Measurements from ENCODE around the gene SEMA3E.

Gene SEMA3E

GRCh38 chr7:83640731-83641537 lies 8.0 kb downstream of the SEMA3E start:
- Histone ChIP-seq H3K9ac (ENCODE audit: low read length) (no peak overlapping the region), H3K27me3 (replicated peaks; ENCODE audit: control insufficient read depth, insufficient read depth, low read length) (no peaks in the 10 kb centered on the region), H3K4me1 (ENCODE audit: control insufficient read depth, insufficient read depth, low read length) (peaks cover 10% of the 10 kb centered on the region), H3K9me3 (ENCODE audit: control insufficient read depth, low read length) (no peaks in the 10 kb centered on the region), H3K4me3 (ENCODE audit: low read length) (no peak overlapping the region), H3K36me3 (ENCODE audit: control insufficient read depth, insufficient read depth, low read length, severe bottlenecking) (no peaks in the 10 kb centered on the region)
- DNase-seq (ENCODE audit: low read depth) = no peak

DNA sequence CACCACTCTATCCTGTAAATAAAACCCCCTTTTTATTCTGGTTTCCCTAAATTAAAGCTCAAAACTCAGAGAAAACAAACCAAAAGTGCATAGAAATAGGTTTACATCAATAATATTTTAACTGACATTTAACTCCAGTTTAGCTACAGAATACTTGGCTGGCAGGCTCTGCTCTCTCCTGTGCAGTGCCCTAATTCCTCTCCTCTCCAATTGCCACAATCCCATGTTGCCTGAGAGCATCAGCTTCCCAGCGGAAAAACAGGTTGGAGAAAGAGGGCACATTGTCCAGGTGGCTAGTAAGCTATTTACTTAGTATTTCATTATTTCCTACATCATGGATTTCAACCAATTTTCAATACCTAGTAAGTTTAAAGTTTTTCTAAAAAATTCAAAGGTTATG lies 8.7 kb downstream of the SEMA3E start:
- no peaks in the 10 kb centered on the region for H3K27me3 ChIP-seq (replicated peaks; ENCODE audit: control insufficient read depth, insufficient read depth, low read length)
- peaks cover 10% of the 10 kb centered on the region for H3K4me1 ChIP-seq (ENCODE audit: control insufficient read depth, insufficient read depth, low read length)
- DNase-seq (ENCODE audit: low read depth) = no peak
- no peak overlapping the region for H3K9ac ChIP-seq (ENCODE audit: low read length)
- H3K36me3 ChIP-seq (ENCODE audit: control insufficient read depth, insufficient read depth, low read length, severe bottlenecking) = no peaks in the 10 kb centered on the region
- H3K4me3 ChIP-seq (ENCODE audit: low read length) = no peak overlapping the region
- no peaks in the 10 kb centered on the region for H3K9me3 ChIP-seq (ENCODE audit: control insufficient read depth, low read length)

DNA sequence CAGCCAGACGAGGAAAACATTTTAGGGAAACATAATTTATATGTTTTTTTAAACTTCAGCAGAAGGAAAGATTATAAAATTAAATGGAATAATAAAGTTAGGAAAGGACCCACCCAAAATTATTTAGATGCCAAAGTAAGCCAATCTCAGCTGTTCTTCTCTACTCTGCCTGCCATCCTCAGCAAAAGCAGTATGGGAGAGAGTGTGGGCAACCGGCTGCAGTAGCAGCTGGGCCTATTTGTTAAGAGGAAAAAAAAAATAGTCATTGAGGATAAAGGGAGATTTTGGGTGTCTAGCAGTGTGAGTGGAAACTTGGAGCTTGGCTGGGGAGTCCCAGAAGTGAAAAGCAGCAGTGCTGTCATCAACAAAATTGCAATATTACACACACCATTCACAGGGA lies 15.4 kb downstream of the SEMA3E start:
- no peaks in the 10 kb centered on the region for H3K4me1 ChIP-seq (ENCODE audit: control insufficient read depth, insufficient read depth, low read length)
- no peaks in the 10 kb centered on the region for H3K36me3 ChIP-seq (ENCODE audit: control insufficient read depth, insufficient read depth, low read length, severe bottlenecking)
- H3K4me3 ChIP-seq (ENCODE audit: low read length) = no peak overlapping the region
- DNase-seq (ENCODE audit: low read depth) = no peak
- H3K27me3 ChIP-seq (replicated peaks; ENCODE audit: control insufficient read depth, insufficient read depth, low read length) = no peaks in the 10 kb centered on the region
- H3K9me3 ChIP-seq (ENCODE audit: control insufficient read depth, low read length) = no peaks in the 10 kb centered on the region
- no peak overlapping the region for H3K9ac ChIP-seq (ENCODE audit: low read length)

DNA sequence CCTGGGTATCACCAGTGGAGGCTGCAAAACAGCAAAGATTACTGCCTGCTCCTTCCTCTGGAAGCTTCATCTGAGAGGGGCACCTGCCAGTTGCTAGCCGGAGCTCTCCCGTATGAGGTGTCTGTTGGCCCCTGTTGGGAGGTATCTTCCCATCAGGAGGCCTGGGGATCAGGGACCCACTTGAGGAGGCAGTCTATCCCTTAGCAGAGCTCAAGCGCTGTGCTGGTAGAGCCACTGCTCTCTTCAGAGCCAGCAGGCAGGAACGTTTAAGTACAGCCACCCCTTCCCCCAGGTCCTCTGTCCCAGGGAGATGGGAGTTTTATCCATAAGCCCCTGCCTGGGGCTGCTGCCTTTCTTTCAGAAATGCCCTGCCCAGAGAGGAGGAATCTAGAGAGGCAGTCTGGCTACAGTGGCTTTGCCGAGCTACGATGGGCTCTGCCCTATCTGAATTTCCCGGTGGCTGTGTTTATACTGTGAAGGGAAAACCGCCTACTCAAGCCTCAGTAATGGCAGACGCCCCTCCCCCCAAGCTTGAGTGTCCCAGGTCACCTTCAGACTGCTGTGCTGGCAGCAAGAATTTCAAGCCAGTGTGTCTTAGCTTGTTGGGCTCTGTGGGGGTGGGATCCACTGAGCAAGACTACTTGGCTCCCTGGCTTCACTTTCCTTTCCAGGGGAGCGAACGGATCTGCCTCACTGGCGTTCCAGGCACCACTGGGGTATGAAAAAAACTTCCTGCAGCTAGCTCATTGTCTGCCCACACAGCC lies 19.6 kb downstream of the SEMA3E start:
- H3K36me3 ChIP-seq (ENCODE audit: control insufficient read depth, insufficient read depth, low read length, severe bottlenecking) = no peaks in the 10 kb centered on the region
- no peak overlapping the region for H3K4me3 ChIP-seq (ENCODE audit: low read length)
- H3K9me3 ChIP-seq (ENCODE audit: control insufficient read depth, low read length) = no peaks in the 10 kb centered on the region
- H3K27me3 ChIP-seq (replicated peaks; ENCODE audit: control insufficient read depth, insufficient read depth, low read length) = no peaks in the 10 kb centered on the region
- H3K9ac ChIP-seq (ENCODE audit: low read length) = no peak overlapping the region
- H3K4me1 ChIP-seq (ENCODE audit: control insufficient read depth, insufficient read depth, low read length) = no peaks in the 10 kb centered on the region
- no peak for DNase-seq (ENCODE audit: low read depth)

GRCh38 chr7:83617858-83618257 lies 31.1 kb downstream of the SEMA3E start:
- Histone ChIP-seq H3K9ac (ENCODE audit: low read length) (no peak overlapping the region), H3K9me3 (ENCODE audit: control insufficient read depth, low read length) (no peaks in the 10 kb centered on the region), H3K27me3 (replicated peaks; ENCODE audit: control insufficient read depth, insufficient read depth, low read length) (no peaks in the 10 kb centered on the region), H3K4me1 (ENCODE audit: control insufficient read depth, insufficient read depth, low read length) (peaks cover 5% of the 10 kb centered on the region), H3K4me3 (ENCODE audit: low read length) (no peak overlapping the region), H3K36me3 (ENCODE audit: control insufficient read depth, insufficient read depth, low read length, severe bottlenecking) (no peaks in the 10 kb centered on the region)
- no peak for DNase-seq (ENCODE audit: low read depth)

DNA sequence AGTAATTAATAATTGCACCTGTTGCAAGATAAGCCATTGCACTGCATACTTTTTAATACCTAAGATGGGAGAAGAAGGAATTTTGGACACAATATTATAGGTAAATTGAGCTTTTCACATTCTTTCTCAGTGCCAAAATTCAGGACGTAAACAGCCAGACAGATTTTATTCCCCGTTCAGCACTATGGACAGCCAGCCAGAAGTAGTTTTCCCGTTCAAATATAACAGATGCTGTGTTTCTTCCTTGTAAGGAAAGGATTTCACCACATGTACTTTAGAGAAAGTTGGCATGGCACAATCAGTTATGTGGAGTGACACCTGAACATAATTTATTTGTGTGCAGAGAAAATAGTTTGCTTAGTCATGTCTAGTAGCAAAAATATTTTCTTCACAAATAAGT lies 34.8 kb downstream of the SEMA3E start:
- Histone ChIP-seq H3K36me3 (ENCODE audit: control insufficient read depth, insufficient read depth, low read length, severe bottlenecking) (no peaks in the 10 kb centered on the region), H3K4me3 (ENCODE audit: low read length) (no peak overlapping the region), H3K9ac (ENCODE audit: low read length) (no peak overlapping the region), H3K9me3 (ENCODE audit: control insufficient read depth, low read length) (no peaks in the 10 kb centered on the region), H3K27me3 (replicated peaks; ENCODE audit: control insufficient read depth, insufficient read depth, low read length) (no peaks in the 10 kb centered on the region), H3K4me1 (ENCODE audit: control insufficient read depth, insufficient read depth, low read length) (peaks cover 8% of the 10 kb centered on the region)
- no peak for DNase-seq (ENCODE audit: low read depth)

DNA sequence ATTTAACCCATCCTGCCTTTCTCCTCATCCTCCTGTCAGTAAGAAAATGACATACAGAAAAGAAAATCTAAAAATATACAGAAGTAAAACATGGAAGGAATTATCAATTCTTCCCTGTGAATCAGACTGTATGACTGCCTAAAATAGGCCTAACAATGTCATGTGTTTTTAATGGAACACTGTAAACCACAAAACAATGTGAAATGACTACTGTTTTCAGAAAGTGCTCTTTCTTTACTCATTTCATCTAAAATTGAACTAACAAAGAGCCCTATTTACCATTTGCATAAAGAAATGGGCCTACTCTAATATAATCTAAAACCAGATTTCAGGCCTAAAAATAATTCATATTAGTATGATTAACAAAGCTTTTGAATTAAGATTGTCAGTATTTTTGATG lies 35.7 kb downstream of the SEMA3E start:
- no peak overlapping the region for H3K9ac ChIP-seq (ENCODE audit: low read length)
- H3K4me1 ChIP-seq (ENCODE audit: control insufficient read depth, insufficient read depth, low read length) = peaks cover 8% of the 10 kb centered on the region
- no peak overlapping the region for H3K4me3 ChIP-seq (ENCODE audit: low read length)
- H3K9me3 ChIP-seq (ENCODE audit: control insufficient read depth, low read length) = no peaks in the 10 kb centered on the region
- H3K27me3 ChIP-seq (replicated peaks; ENCODE audit: control insufficient read depth, insufficient read depth, low read length) = no peaks in the 10 kb centered on the region
- no peaks in the 10 kb centered on the region for H3K36me3 ChIP-seq (ENCODE audit: control insufficient read depth, insufficient read depth, low read length, severe bottlenecking)
- DNase-seq (ENCODE audit: low read depth) = peak; percentile 26

GRCh38 chr7:83611776-83612175 lies 37.2 kb downstream of the SEMA3E start:
- no peak overlapping the region for H3K9ac ChIP-seq (ENCODE audit: low read length)
- H3K4me3 ChIP-seq (ENCODE audit: low read length) = no peak overlapping the region
- no peaks in the 10 kb centered on the region for H3K9me3 ChIP-seq (ENCODE audit: control insufficient read depth, low read length)
- DNase-seq (ENCODE audit: low read depth) = no peak
- peaks cover 8% of the 10 kb centered on the region for H3K4me1 ChIP-seq (ENCODE audit: control insufficient read depth, insufficient read depth, low read length)
- no peaks in the 10 kb centered on the region for H3K27me3 ChIP-seq (replicated peaks; ENCODE audit: control insufficient read depth, insufficient read depth, low read length)
- H3K36me3 ChIP-seq (ENCODE audit: control insufficient read depth, insufficient read depth, low read length, severe bottlenecking) = no peaks in the 10 kb centered on the region

- Histone ChIP-seq H3K36me3 (ENCODE audit: control insufficient read depth, insufficient read depth, low read length, severe bottlenecking) (no peaks in the 10 kb centered on the region), H3K4me1 (ENCODE audit: control insufficient read depth, insufficient read depth, low read length) (peaks cover 8% of the 10 kb centered on the region), H3K27me3 (replicated peaks; ENCODE audit: control insufficient read depth, insufficient read depth, low read length) (no peaks in the 10 kb centered on the region), H3K9me3 (ENCODE audit: control insufficient read depth, low read length) (no peaks in the 10 kb centered on the region), H3K9ac (ENCODE audit: low read length) (no peak overlapping the region), H3K4me3 (ENCODE audit: low read length) (no peak overlapping the region)
- no peak for DNase-seq (ENCODE audit: low read depth)
Measured at GRCh38 chr7:83610649-83611304, 38.2 kb downstream of the SEMA3E start.

- Histone ChIP-seq H3K4me3 (ENCODE audit: low read length) (no peak overlapping the region), H3K27me3 (replicated peaks; ENCODE audit: control insufficient read depth, insufficient read depth, low read length) (no peaks in the 10 kb centered on the region), H3K9me3 (ENCODE audit: control insufficient read depth, low read length) (no peaks in the 10 kb centered on the region), H3K9ac (ENCODE audit: low read length) (no peak overlapping the region), H3K36me3 (ENCODE audit: control insufficient read depth, insufficient read depth, low read length, severe bottlenecking) (no peaks in the 10 kb centered on the region), H3K4me1 (ENCODE audit: control insufficient read depth, insufficient read depth, low read length) (peaks cover 8% of the 10 kb centered on the region)
- DNase-seq (ENCODE audit: low read depth) = peak; percentile 16
Measured at GRCh38 chr7:83608716-83609115, 40.2 kb downstream of the SEMA3E start.

- no peaks in the 10 kb centered on the region for H3K9me3 ChIP-seq (ENCODE audit: control insufficient read depth, low read length)
- DNase-seq (ENCODE audit: low read depth) = peak; percentile 27
- no peak overlapping the region for H3K4me3 ChIP-seq (ENCODE audit: low read length)
- no peaks in the 10 kb centered on the region for H3K27me3 ChIP-seq (replicated peaks; ENCODE audit: control insufficient read depth, insufficient read depth, low read length)
- H3K4me1 ChIP-seq (ENCODE audit: control insufficient read depth, insufficient read depth, low read length) = no peaks in the 10 kb centered on the region
- no peak overlapping the region for H3K9ac ChIP-seq (ENCODE audit: low read length)
- no peaks in the 10 kb centered on the region for H3K36me3 ChIP-seq (ENCODE audit: control insufficient read depth, insufficient read depth, low read length, severe bottlenecking)
Measured at GRCh38 chr7:83603649-83604048, 45.3 kb downstream of the SEMA3E start.
